Measurements from ENCODE around the gene BABAM2.

GRCh38 chr2:28135324-28135723, 244.8 kb downstream of the BABAM2 start:
- no peak for TF ChIP-seq CTCF (IDR thresholded peaks at IDR 0.05)
- TF ChIP-seq POLR2A (IDR thresholded peaks at IDR 0.05): no peak

Measured in Peyer's patch (tissue), 4 donors.